AG09309 (cell line): ENCODE measurements around the gene ZNF783.

ENCODE experiments used
- DNase-seq: peaks from one replicate; pipeline ENCODE4 v3.0.0-alpha.2; 2010; ENCODE audit warnings: low read depth
- H3K4me3 ChIP-seq: 2 replicates; pipeline ENCODE4 v1.5.1; 2011; ENCODE audit warnings: mild to moderate bottlenecking, low read depth, low read length, moderate library complexity; ENCODE audit not compliant: control insufficient read depth
- CTCF ChIP-seq: IDR thresholded peaks from 2 replicates; pipeline ENCODE4 v1.5.1; 2011; ENCODE audit warnings: mild to moderate bottlenecking, low read depth, low read length, inconsistent platforms; ENCODE audit not compliant: insufficient read depth, control insufficient read depth; ENCODE audit errors: missing control alignments

Gene ZNF783

GRCh38 chr7:149261829-149262617 is at the start of gene ZNF783:
TSS of gene ZNF783 (plus strand) at chr7:149262196. CDS start at chr7:149262334, 138 bp downstream.
- TF ChIP-seq CTCF, result peak; percentile 52
- peak within 1 kb of the TSS; percentile 45 for H3K4me3 ChIP-seq
- peak; percentile 57 for DNase-seq

GRCh38 chr7:149214020-149214720 is 47.8 kb upstream of the ZNF783 start:
- H3K4me3 ChIP-seq, result no peak overlapping the region
- DNase-seq, result no peak
- TF ChIP-seq CTCF, result no peak

DNA sequence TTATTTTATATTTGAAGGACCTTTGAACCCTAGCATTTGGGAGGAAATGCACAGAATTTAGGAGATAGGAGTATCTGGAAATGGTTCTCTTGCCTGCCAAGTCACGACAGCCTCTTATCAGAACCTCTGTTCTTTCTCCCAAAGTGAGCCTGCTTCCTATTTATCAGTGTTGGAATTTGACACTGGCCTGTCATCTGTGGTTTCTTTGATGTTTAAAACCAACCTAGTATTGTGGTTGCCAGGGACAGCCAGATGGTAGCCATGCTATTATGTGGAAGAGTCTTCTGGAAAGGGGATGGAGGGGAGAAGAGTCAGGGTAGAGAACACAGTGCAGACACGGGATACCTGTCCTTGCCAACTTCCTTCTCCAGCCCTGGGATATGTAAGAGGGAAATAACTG is 45.6 kb upstream of the ZNF783 start:
- no peak overlapping the region for H3K4me3 ChIP-seq
- TF ChIP-seq CTCF, result no peak
- no peak for DNase-seq

GRCh38 chr7:149217570-149217969 is 44.4 kb upstream of the ZNF783 start:
- no peak for TF ChIP-seq CTCF
- DNase-seq, result no peak
- no peak overlapping the region for H3K4me3 ChIP-seq

- no peak overlapping the region for H3K4me3 ChIP-seq
- no peak for TF ChIP-seq CTCF
- no peak for DNase-seq
Observed at GRCh38 chr7:149218469-149219420, 43.3 kb upstream of the ZNF783 start.

GRCh38 chr7:149220534-149220933 is 41.5 kb upstream of the ZNF783 start:
- DNase-seq, result peak; percentile 69
- TF ChIP-seq CTCF, result no peak

More at GRCh38 chr7:149220534-149220933, 41.5 kb upstream of the ZNF783 start:
- no peak overlapping the region for H3K4me3 ChIP-seq
